ENCODE data around the gene OR1C1.

DNA sequence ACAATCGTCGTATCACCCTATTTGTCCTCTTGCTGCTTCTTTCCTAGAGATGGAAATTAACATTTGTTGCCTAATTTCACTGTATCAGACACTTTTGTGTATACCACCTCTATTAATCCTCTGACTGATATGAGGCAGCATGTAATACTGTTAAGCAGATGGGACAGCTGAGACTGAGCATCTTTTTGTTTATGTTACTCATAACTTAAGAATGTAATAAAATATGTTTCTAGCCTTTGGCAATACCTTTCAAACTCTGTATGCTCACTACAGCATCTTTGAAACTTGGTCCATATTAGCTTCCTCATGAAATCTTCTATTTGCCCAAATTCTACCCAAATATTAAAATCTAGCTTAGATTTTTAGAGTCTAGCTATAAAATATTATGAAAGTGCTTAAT, 19.6 kb downstream of the OR1C1 start:
- TF ChIP-seq, protein P1, sequence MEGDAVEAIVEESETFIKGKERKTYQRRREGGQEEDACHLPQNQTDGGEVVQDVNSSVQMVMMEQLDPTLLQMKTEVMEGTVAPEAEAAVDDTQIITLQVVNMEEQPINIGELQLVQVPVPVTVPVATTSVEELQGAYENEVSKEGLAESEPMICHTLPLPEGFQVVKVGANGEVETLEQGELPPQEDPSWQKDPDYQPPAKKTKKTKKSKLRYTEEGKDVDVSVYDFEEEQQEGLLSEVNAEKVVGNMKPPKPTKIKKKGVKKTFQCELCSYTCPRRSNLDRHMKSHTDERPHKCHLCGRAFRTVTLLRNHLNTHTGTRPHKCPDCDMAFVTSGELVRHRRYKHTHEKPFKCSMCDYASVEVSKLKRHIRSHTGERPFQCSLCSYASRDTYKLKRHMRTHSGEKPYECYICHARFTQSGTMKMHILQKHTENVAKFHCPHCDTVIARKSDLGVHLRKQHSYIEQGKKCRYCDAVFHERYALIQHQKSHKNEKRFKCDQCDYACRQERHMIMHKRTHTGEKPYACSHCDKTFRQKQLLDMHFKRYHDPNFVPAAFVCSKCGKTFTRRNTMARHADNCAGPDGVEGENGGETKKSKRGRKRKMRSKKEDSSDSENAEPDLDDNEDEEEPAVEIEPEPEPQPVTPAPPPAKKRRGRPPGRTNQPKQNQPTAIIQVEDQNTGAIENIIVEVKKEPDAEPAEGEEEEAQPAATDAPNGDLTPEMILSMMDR (IDR thresholded peaks at IDR 0.05; ENCODE audit: low read depth, low read length, poor library complexity, severe bottlenecking): no peak
- no peak for TF ChIP-seq EZH2phosphoT487 (IDR thresholded peaks at IDR 0.05; ENCODE audit: borderline replicate concordance, low read length)

Data from DOHH2 (cell line).